CMK (cell line): ENCODE data around the gene CHKB.
"Not testable (repeated sequence)": the region's sequence is repeated elsewhere in the genome, so short reads cannot be mapped to it uniquely, and the experiment has no call there.

Experiments
- DNase-seq: peaks from one replicate; pipeline ENCODE4 v3.0.0-alpha.2; 2010; ENCODE audit warnings: low read depth

CHKB gene

DNA sequence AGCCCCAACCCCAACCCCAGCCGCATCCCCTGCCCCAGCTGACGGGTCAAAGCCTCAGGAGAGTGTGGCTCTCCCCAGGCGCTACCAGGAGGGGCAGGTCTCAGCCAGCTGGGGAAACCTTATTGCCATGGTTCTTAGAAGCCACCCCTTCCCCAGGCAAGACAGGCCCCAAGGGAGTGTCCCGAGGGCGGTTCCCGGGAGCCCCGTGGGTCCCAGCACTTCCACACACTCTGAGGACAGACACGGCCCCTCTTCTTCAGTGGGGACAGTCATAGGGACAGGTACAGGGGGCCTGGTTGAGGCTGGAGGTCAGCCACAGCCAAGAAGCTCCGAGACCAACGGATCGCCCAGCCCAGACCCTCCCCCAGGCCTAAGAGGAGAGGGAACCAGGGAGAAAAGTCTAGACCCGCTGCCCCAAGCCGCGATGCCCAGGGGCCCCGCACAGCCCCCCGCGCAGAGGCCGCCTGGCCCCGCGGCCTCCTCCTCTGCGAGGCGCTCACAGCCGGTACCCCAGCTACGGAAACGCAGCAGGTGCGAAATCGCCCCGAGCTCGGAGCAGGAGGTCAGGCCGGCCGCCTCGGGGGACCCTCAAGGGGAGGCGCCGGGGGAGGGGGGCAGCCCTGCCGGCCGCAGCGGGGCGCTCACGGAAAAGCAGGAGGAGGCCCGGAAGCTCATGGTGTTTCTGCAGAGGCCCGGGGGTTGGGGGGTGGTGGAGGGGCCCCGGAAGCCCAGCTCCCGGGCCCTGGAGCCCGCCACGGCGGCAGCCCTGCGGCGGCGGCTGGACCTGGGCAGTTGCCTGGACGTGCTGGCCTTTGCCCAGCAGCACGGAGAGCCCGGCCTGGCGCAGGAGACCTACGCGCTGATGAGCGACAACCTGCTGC lies 34.4 kb downstream of the CHKB start:
- DNase-seq, result no peak

DNA sequence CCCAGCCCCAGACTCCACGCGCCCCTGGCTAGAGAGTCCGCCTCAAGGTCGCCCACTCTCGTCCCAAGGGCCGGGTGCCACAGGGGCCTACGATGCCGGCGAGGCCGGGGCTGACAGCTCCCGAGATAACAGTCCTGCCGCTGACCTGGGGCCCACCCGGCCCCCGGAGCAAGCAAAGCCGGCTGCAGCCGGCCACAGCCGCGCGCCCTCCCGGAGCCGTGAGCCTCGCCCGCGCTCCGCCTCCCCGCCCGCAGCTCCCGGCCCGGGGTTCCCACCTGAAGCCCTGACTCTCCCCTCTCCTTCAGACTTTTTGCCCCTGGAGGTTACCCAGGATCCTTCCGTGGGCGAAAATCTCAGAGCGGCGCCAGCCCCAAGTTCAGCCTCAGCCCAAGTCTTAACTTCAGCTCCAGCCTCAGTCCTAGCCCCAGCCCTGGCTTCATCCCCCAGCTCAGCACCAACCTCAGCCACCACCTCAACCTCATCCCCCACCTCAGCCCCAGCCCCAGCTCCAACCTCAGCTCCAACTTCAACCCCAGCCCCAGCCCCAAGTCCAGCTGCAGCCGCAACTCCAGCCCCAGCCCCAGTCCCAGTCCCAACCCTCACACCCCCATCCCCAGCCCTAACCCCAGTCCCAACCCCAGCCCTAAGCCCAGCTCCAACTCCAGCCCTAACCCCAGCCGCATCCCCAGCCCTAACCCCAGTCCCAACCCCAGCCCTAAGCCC lies 35.2 kb downstream of the CHKB start:
- no peak for DNase-seq

DNA sequence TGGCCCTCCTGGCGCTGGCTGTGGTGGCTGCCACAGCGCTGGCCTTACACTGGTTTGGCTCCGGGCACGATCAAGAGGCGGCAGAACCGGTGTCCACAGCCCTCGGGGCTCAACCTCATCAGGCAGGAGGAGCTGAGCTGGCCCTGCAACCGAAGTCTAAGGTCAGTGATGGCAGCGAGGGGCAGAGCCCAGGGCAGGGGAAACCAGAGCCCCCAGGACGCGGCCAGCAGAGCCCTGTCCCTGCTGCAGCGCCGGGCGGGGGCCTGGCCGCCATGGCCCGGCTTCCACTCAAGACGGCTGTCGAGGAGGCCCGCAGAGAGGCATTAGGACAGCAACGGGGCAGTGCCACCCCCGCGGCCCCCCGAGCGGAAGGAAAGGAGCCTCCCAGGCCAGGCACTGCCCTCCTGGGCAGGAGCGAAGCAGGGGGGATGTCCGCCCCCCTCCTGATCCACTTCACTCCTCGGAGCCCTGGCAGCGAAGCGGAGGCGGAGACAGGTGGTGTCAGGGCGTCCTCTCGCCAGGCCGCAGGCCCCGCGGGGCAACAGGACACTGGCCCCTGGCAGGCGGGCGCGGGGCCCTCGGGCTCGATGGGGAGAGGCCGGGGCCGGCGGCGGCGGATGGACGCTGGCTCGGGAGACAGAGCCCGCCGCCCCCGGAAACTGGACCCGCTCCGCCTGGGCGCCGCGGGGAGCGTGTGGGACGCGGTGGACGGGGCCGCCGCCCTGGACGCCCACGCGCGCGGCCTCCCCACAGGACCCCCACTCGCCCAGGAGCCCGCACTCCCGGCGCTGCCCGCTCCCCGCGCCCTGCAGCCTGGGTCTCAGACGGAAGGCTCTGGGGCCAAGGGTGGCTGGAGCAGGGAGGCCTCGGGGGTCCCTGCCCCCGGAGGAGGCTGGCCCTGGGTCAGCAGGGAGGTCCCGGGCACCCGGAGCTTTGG lies 36.1 kb downstream of the CHKB start:
- no peak for DNase-seq

DNA sequence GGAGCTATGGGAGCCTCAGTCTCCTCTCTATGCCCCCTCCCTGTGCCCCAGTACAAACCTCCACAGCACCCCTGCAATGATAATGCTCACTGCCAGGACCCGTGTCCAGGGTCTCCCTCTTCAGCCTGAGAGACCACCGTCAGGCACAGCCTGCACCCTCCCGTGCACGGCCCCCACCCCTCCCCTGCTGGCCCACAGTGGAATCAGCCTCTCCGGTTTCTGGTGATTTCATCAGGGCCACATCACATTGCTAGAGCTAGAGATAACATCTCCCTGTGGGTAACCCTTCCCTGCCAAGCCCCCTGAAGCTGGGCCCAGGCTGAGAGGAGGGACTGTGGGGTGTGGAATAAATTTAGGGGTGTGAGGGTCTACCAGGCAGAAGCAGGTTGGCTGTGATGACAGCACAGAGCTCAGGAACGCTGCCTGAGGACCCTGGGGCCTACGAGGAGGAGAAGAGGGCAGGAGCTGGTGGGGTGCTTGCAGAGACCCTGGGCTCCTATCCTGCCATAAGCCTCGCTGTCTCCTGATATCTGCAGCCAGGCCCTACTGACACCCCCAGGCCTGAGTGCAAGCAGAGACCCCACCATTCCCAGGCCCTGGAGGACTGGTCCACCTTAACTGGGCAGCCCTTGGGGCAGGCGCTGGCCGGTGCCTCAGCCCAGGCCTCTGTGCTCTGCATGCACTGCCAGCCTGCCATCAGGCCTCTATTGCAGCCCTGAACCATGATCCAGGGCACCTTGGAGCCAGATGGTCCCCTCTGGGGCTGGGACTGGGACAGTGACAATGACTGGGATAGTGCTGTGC lies 36.9 kb downstream of the CHKB start, which contains the start of gene KLHDC7B:
TSS of gene KLHDC7B (plus strand) at position 378 of the 804 bp plus-strand sequence. CDS start at position 723, 345 bp downstream.
- no peak for DNase-seq

DNA sequence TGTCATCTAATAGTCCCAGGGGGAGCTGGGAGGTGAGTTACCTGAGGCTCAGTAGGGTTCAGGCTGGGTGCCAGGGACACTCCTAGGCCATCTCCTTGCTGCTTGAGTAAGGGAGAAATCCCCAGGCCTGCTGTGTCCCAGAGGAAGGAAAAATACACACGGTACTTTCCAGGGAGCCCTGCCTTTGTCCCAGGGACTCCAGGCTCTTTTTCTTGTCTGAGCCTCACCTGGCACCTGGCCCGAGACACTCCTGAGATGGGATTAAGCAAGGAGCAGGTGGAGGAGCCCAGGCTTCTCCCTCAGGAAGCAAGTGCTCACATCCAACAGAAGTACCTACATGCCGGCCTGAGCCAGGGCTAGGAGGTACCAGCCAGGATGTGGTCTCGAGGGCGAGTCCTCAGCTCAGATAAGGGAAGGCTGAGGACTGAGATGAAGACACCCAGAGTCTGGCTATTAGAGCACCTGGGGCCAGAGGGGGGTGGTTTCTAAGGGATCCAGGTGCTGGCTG lies 37.8 kb downstream of the CHKB start:
- DNase-seq, result no peak

DNA sequence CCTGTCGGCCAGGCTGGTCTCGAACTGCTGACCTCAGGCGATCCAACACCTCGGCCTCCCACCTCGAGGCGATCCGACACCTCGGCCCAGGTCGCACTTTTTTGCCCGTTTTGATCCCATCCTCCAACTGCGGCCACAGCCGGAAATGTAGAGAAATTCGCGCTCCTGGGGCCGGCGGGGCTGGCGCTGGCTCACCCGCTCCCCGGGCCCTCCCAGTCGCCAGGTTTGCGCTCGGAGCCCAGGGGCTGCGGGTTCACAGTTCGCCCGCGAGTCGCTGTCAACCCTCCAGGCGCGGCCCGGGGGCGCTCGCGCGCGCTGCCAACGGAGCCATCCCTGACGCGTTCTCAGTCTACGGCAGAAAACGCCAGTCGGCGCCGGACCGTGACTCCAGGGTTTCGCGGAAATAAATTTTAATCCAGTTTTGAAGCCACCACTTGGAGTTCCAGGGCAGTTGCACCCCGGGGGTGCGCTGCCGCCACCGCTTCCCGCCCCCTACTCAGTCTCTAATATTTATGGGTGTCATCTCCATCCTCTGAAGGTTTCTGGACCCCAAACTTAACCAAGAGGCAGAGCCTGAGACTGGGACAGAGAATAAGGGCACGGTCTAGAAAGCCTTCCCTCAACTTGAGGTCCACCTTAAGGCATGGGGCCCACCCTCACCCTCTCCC lies 38.4 kb downstream of the CHKB start:
- DNase-seq, result no peak

DNA sequence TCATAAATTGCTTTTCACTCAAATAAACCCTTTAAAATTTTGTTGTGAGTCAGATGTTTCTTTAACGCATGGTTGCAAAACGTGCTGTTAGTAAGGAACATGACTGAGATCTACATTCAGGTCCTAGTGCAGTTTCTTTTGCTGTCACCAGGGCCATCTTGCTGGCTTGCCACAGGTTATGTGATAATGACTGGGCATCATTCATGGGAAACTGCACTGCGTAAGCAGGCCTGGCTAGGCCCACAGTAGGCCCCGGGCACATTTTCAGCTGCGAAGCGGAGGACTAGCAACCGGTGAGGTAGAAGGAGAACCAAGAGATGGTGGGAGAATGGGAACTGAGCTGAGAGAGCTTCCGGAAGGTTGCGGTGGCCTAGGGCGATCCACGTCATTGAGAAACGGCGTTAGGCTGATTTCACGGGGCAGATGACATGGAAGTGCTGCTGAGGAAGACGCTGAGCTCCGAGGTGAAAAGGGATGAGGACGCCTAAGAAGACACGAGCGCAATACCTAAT lies 40.2 kb downstream of the CHKB start:
- no peak for DNase-seq

DNA sequence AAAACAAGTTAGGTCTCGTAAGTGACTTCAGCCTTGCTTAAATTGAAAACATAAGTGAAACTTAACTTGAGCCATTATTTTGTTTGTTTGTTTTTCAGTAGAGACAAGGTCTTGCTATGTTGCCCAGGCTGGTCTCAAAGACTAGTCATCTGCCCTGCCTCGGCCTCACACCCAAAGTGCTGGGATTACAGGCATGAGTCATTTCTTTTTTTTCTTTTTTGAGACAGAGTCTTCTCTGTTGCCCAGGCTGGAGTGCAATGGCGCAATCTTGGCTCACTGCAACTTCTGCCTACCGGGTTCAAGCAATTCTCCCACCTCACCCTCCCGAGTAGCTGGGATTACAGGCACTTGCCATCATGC lies 41.0 kb downstream of the CHKB start:
- DNase-seq, result not testable (repeated sequence)

DNA sequence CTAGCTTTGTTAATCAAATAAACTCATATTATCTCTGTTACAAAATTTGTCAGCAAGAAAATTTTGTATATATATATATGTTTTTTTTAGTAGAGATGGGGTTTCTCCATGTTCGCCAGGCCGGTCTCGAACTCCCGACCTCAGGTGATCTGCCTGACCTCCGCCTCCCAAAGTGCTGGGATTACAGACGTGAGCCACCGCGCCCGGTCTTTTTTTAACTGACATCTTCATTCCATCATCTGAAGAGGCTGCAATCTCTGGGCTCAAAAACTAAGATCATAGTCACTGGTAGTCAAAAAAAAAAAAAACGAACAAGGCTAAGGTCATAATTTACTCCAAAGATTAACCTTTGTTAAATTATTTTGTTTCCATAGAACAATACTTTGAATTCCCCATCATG lies 42.3 kb downstream of the CHKB start:
- DNase-seq, result no peak

DNA sequence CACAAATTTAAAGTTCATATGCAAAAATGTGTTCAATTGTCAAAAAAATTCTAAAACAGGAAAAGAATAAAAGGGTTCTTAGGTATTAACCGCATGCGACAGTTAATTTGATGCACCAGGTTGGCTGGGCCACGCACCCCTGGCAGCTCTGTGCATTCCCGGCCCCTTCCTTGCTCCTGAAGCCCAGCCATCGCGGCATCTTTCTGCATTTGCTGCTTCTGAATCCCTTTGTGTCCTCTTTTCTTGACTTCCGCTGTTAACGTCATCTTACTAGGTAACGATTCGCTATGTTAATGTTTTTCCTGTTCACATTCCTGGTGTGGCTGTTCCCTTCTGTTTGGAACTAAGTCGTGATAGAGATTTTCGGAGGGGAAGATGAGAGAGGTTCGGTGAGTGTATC lies 44.9 kb downstream of the CHKB start:
- DNase-seq, result no peak

DNA sequence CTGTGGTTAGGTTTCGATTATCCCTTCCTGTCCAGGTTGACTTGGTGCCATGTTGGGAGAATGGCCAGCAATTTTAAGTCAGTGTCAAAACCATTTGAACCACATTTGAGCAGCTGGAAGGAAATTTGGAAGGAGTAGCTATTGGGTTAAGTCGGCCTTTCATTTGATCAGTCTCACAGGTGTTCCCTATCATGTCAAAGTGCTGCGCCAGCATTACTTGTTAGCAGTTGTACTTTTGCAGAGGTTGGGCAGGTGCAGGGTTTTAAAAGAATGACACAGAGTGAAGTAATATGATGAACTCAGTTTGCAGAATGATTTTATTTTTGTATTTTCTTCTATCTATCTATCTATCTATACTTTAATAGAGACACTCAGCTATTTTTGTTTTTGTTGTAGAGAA lies 46.4 kb downstream of the CHKB start:
- DNase-seq, result no peak

DNA sequence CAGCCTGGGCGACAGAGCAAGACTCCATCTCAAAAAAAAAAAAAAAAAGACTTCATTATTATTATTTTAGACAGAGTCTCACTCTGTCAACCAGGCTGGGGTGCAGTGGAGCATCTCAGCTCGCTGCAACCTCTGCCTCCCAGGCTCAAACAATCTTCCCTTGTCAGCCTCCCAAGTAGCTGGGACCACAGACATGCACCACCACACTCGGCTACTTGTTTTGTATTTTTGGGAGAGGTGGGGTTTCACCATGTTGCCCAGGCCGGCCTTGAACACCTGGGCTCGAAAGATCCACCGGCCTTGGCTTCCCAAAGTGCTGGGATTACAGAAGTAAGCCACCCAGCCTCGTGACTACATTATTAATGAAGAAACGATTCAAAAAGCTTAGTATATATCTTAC lies 47.5 kb downstream of the CHKB start:
- no peak for DNase-seq

DNA sequence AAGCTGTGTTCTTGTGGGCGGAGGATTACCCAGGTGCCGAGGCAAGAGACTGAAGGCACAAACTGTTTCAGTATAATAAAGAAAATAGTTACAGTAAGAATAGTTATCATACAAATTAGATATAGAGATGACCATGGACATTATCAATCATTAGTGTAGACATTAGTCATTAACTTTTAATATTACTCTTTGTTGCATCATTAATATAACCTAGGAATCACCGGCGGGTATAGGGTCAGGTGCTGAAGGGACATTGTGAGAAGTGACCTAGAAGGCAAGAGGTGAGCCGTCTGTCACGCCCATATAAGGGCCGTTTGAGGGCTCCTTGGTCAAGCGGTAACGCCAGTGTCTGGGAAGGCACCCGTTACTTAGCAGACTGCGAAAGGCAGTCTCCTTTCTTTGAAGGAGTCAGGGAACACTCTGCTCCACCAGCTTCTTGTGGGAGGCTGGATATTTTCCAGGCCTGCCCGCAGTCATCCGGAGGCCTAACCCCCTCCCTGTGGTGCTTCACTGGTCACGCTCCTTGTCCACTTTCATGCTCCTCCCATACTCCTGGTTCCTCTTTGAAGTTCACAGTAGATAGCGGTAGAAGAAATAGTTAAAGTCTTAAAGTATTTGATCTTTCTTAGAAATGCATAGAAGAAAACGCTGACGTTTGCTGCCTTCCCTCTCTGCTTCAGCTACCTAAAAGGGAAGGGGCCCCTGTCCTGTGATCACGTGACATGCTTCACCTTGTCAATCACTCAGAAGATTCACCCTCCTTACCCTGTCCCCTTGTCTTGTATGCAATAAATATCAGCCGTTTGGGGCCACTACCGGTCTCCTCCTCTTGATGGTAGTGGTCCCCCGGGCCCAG lies 48.6 kb downstream of the CHKB start:
- DNase-seq, result not testable (repeated sequence)

DNA sequence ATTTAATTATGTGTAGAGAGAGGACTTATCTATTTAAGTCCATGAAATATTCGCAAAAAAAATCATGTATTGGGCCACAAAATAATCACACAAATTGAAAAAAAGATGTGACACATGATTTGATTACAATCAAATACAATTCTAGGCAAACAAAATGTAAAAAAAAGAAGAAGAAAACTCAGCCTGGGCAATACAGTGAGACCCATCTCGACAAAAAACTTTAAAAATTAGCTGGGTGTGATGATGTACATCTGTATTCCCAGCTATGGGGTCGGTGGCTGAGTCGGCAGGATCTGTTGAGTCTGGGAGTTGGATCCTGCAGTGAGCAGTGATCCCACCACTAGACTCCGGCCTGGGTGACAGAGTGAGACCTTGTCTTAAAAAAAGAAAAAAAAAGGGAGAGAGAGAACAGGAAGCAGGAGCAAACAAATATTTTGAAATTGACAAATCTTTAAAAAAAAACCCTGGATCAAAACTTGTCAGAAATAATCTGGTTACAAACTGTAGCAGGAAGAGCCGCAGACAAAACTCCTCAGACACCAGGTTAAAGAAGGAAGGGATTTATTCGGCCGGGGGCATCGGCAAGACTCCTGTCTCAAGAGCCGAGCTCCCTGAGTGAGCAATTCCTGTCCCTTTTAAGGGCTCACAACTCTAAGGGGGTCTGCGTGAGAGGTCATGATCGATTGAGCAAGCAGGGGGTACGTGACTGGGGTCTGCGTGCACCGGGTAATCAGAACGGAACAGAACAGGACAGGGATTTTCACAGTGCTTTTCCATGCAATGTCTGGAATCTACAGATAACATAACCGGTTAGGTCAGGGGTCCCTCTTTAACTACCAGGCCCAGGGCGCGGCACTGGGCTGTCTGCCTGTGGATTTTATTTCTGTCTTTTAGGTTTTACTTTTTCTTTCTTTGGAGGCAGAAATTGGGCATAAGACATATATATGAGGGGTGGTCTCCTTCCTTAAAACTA lies 49.5 kb downstream of the CHKB start:
- no peak for DNase-seq

DNA sequence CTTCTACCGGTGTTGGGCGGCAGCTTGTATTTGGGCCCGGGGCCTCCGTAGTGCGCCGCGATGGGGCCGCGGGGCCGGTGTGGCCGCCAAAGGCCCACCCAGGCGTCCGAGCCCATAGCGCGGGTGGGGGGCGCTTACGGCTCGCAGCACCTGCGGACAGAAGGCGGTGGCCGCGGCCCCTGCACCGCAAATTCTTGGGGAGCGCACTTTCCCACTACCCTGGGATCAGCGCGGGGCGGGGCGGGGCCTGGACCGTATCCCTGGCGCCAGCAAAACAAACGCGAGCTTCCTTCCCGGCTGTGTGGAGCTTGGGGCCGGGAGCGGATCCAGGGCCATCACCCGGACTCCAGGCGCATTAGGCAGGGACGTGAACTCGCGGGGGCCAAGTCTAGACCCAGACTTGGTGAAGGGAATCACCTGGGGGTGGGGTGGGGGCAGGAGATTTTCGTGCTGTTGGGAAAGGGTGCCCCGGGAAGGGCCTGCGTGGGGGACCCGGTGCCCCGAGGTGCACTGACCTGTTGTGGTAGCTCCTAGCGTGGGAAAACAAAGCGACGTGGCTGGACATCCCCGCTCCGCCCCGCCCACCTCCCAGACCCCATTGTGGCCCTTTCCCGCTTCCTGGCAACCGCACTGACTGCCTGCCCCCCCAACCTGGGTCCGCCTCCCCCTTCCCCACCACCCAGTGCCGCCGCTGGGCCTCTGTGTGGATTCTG lies 50.5 kb downstream of the CHKB start:
- no peak for DNase-seq

DNA sequence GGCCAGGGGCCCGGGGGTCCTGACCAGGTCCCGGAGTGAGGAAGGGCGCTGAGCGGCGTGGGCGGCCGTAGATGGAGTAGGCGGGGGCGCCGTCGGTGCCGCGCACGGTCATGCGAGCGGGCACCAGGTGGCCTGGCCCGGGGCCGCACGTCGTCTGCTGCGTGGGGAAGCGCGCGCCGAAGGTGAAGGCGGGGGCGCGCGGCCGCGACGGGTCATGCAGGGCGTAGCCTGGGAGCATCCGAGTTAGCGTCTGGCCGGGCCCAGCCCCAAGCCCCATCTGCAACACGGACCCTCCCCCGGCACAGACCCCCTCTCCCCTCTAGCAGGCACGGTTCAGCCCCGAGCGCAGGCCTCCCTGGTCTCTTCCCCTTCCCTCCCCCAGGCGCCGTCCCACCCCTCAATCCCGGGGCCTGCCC lies 51.1 kb downstream of the CHKB start:
- DNase-seq, result no peak

DNA sequence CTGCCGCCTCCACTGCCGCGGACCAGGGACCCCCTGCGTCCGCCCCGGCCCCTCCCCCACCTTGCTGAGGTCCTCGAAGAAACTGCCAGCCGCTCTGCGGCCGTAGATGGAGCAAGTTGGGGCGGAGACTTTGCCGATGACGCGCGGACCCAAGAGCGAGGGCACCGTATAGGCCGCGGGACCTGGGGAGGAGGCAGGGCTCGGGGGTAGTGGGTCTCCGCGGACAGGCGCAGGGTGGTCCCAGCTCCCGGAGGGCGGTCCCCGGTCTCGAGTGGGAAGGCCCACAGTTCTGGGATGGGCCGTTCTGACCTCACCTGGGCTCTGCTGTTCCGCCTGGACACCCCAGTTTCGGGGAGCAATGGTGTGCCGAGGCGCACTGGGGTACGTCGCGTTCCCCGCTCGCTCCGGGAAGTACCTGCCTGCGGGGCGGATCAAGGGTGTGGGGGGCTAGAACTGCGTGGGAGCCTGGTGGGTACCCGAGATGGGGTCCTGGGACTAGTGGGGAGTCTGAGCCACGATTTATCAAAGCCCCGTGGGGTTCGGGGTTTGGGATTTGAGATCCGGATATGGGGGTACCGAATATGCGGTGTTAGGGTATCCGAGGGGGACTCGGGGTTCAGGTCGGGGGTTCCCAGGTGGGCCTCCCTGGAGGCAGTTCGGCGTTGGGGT lies 51.6 kb downstream of the CHKB start:
- DNase-seq, result no peak
